ENCODE results near the gene POLR3B.
"Not testable (repeated sequence)": the region's sequence is repeated elsewhere in the genome, so short reads cannot be mapped to it uniquely, and the experiment has no call there.

The POLR3B gene

DNA sequence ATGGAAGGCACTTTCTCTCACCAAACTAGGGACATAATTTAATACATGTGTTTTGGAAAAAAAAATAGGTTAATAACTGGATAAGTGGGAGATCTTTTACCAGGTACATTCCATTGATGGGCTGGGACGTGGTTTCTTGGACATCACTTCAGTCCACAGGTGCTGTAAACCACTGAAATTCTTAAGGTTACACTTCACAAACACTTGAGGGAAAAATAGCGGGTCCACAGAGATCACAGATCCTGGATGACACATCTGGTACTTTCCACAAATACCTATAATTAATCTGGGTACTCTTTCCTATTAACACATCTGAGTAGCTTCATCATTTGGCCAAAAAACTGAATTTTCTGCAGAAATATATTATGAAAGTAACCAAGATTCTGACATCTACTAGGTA lies 85.0 kb downstream of the POLR3B start:
- peaks cover 8% of the 10 kb centered on the region for H3K36me3 Mint-ChIP-seq (ENCODE audit: low read depth)
- no peaks in the 10 kb centered on the region for H3K9me3 Mint-ChIP-seq
- H3K4me3 Mint-ChIP-seq: no peak overlapping the region
- no peak overlapping the region for H3K27ac Mint-ChIP-seq
- no peaks in the 10 kb centered on the region for H3K27me3 Mint-ChIP-seq (ENCODE audit: low read depth)
- H3K4me1 Mint-ChIP-seq (ENCODE audit: low read depth): no peaks in the 10 kb centered on the region

DNA sequence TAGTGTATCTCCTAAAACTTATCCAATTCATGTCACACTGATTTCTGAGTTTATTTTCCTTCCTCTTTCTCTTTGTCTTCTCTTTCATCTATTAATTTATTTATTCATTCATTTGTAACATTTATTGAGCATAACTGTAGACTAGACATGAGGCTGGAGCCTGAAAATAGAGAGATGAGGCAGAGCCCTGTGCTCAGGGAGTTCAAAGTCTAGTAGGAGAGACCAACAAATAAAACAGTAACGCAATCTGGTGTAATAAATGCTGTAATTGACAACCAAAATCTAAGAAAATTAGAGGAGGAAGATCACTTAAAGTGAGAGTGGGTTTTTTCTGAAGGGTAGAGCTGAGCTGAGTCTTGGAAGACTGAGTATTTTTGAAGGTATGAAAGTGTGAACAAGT lies 87.5 kb downstream of the POLR3B start:
- Mint-ChIP-seq H3K27ac (no peak overlapping the region), H3K9me3 (no peaks in the 10 kb centered on the region), H3K27me3 (ENCODE audit: low read depth) (no peaks in the 10 kb centered on the region), H3K4me3 (no peak overlapping the region), H3K4me1 (ENCODE audit: low read depth) (no peaks in the 10 kb centered on the region), H3K36me3 (ENCODE audit: low read depth) (peaks cover 4% of the 10 kb centered on the region)

DNA sequence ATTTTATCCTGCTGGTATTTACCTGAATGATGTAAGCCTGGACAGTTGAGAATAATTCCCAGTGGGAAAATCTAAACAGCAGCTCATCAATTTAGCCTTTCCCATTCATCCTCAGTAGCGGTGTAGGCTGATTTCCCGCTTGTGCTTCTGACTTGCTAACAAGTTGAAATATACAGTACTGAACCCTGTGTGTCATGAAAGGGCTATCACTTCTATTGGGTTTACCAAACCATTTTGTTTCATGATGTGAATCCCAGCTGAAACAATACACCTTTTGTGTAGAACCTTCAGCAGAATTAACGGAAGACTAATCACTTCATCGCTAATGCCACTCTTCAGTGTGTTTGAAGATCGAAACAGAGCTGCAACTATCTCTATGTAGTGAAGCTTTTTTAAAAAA lies 88.4 kb downstream of the POLR3B start:
- Mint-ChIP-seq H3K4me1 (ENCODE audit: low read depth) (no peaks in the 10 kb centered on the region), H3K4me3 (no peak overlapping the region), H3K27ac (no peak overlapping the region), H3K27me3 (ENCODE audit: low read depth) (no peaks in the 10 kb centered on the region), H3K36me3 (ENCODE audit: low read depth) (no peaks in the 10 kb centered on the region), H3K9me3 (no peaks in the 10 kb centered on the region)

DNA sequence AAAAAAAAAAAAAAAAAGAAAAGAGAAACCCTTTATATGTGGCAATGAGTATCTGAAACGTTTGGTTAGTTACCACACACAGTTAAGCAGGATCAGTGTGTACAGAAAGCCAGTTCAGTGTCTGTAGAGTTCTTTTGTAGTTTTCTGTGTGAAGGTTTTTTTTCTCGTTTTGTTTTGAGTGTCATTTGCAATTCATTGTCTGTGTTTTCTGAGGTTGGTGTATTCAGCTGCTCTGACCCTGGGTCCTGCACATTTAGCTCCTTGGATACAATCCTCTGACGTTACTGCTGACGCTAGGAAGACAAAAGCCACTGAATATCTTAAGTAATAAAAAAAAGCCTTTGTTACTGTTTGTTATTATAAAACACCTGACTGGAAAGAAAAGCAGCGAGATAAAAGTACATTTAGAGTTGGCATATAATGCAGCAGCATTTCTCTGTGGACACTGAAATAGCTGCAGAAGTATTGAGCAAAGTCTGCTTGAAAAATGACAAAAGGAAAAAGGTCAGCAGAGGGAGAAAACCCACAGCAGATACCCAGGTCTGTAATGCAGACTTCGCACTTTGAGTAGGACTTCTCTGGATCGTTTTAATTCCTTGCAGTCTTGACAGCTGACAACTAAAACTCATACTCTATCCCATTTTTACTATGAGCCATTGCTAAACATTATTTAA lies 89.0 kb downstream of the POLR3B start:
- Mint-ChIP-seq H3K36me3 (ENCODE audit: low read depth) (no peaks in the 10 kb centered on the region), H3K27ac (no peak overlapping the region), H3K4me1 (ENCODE audit: low read depth) (no peaks in the 10 kb centered on the region), H3K4me3 (no peak overlapping the region), H3K27me3 (ENCODE audit: low read depth) (no peaks in the 10 kb centered on the region), H3K9me3 (no peaks in the 10 kb centered on the region)

DNA sequence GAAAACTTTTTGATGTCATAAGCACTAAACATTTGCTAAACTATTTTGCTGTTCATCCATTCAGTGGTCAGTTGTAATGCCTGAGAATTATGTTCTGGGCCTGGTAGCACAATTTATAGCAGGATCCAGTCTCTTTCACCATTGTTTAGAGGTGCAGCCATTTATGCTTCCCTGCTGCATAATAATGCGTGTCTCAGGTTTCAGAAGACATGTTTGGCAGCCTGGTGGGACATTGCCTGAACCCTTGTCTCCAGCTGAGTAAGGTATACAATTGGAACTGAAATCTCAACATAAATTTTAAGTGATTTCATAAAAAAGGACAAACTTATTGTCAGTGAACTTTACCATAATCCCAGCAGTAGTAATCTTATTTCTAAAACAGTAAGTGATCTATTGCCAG lies 94.8 kb downstream of the POLR3B start:
- H3K27ac Mint-ChIP-seq: no peak overlapping the region
- H3K4me1 Mint-ChIP-seq (ENCODE audit: low read depth): peaks cover 2% of the 10 kb centered on the region
- H3K27me3 Mint-ChIP-seq (ENCODE audit: low read depth): no peaks in the 10 kb centered on the region
- H3K9me3 Mint-ChIP-seq: no peaks in the 10 kb centered on the region
- no peak overlapping the region for H3K4me3 Mint-ChIP-seq
- H3K36me3 Mint-ChIP-seq (ENCODE audit: low read depth): peaks cover 2% of the 10 kb centered on the region

DNA sequence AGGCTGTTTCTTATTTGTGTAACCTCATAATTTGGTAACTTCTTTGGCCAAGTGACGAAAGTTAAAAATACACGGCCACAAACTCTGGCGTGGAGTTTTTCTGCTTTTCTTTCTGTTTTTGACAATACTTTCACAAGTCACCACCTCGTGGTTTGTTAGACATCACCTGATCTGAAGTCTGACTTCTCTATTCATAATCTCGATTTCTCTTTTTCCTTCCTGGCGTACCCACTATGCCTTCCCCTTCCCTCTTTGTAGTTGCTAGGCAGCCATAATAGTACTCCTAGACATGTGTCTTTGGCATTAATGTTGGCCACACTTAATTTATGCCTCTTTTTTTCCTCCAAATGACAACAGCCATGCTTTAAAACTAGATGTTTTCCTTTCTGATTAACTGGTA lies 97.6 kb downstream of the POLR3B start:
- Mint-ChIP-seq H3K4me3 (no peak overlapping the region), H3K4me1 (ENCODE audit: low read depth) (peaks cover 8% of the 10 kb centered on the region), H3K36me3 (ENCODE audit: low read depth) (peaks cover 7% of the 10 kb centered on the region), H3K9me3 (no peaks in the 10 kb centered on the region), H3K27me3 (ENCODE audit: low read depth) (no peaks in the 10 kb centered on the region), H3K27ac (no peak overlapping the region)

DNA sequence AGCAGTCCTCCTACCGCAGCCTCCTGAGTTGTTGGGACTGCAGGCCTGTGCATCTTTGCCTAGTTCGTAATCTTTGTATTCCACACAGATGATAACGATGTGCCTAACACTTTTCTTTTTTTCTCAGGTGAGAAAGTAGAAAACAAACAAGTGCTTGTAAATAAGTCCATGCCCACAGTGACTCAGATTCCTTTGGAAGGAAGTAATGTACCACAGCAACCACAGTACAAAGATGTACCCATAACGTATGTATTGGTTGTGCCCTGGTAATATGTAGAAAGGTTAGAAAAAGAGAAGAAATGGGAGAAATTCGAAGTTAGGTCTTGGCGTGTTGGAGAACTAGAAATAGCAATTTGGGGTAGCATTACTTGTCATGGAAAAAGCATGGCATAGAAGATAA lies 101.6 kb downstream of the POLR3B start:
- H3K27ac Mint-ChIP-seq: no peak overlapping the region
- H3K9me3 Mint-ChIP-seq: no peaks in the 10 kb centered on the region
- H3K36me3 Mint-ChIP-seq (ENCODE audit: low read depth): peaks cover 7% of the 10 kb centered on the region
- H3K4me1 Mint-ChIP-seq (ENCODE audit: low read depth): peaks cover 13% of the 10 kb centered on the region
- H3K27me3 Mint-ChIP-seq (ENCODE audit: low read depth): no peaks in the 10 kb centered on the region
- H3K4me3 Mint-ChIP-seq: no peak overlapping the region

DNA sequence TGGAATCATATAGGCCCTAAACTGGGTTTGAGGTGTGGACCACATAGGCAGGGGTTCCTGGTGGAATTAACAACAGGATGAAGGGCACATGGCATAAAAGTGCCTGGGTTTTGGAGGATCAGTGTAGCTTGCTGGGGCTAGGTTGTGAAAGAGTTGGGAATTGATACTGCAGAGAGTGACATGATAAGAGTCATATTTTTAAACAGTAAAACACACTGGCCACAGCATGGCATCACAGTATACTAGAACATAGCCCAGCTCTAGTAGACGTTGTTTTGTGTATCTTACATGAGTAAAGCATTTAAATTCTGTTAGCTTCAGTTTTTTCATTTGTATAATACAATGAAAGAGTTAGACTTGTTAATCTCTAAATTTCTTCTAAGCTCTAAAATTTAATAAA lies 102.0 kb downstream of the POLR3B start:
- Mint-ChIP-seq H3K27me3 (ENCODE audit: low read depth) (no peaks in the 10 kb centered on the region), H3K4me3 (no peak overlapping the region), H3K27ac (no peak overlapping the region), H3K4me1 (ENCODE audit: low read depth) (peaks cover 13% of the 10 kb centered on the region), H3K36me3 (ENCODE audit: low read depth) (peaks cover 7% of the 10 kb centered on the region), H3K9me3 (no peaks in the 10 kb centered on the region)

DNA sequence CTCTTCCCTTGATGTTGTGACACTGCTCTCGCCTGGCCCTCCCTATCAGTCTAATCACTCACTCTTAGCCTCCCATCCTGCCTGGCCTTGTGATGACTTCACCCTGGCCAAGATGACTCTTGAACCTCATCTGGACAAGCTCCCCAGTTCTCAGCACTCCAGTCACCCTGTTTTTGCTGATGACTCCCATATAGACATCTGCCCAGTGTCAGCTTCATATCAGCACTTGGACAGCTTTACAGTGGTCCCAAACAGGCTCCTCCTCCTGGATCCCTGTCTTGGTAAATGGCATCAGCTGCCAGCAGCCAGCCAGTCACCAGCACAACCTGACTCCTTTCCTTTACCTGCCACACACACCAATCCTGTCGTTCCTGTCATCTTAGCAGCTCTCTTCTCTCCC lies 104.2 kb downstream of the POLR3B start:
- H3K27ac Mint-ChIP-seq: no peak overlapping the region

DNA sequence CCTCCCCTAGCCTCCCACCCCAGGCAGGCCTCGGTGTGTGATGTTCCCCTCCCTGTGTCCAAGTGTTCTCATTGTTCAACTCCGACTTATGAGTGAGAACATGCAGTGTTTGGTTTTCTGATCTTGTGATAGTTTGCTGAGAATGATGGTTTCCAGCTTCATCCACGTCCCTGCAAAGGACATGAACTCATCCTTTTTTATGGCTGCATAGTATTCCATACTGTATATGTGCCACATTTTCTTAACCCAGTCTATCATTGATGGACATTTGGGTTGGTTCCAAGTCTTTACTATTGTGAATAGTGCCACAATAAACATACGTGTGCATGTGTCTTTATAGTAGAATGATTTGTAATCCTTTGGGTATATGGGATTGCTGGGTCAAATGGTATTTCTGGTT lies 108.1 kb downstream of the POLR3B start:
- H3K9me3 Mint-ChIP-seq: peaks cover 10% of the 10 kb centered on the region
- not testable (repeated sequence) for H3K36me3 Mint-ChIP-seq (ENCODE audit: low read depth); H3K4me1 Mint-ChIP-seq (ENCODE audit: low read depth); H3K4me3 Mint-ChIP-seq; H3K27ac Mint-ChIP-seq; H3K27me3 Mint-ChIP-seq (ENCODE audit: low read depth)

More for the DNA sequence above, 104.2 kb downstream of the POLR3B start:
- no peak overlapping the region for H3K4me3 Mint-ChIP-seq
- peaks cover 8% of the 10 kb centered on the region for H3K36me3 Mint-ChIP-seq (ENCODE audit: low read depth)
- H3K27me3 Mint-ChIP-seq (ENCODE audit: low read depth): no peaks in the 10 kb centered on the region
- H3K9me3 Mint-ChIP-seq: peaks cover 5% of the 10 kb centered on the region
- peaks cover 11% of the 10 kb centered on the region for H3K4me1 Mint-ChIP-seq (ENCODE audit: low read depth)

DNA sequence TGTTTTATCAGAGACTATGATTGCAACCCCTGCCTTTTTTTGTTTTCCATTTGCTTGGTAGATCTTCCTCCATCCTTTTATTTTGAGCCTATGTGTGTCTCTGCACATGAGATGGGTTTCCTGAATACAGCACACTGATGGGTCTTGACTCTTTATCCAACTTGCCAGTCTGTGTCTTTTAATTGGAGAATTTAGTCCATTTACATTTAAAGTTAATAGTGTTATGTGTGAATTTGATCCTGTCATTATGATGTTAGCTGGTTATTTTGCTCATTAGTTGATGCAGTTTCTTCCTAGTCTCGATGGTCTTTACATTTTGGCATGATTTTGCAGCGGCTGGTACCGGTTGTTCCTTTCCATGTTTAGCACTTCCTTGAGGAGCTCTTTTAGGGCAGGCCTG lies 118.1 kb downstream of the POLR3B start:
- H3K4me3 Mint-ChIP-seq; H3K4me1 Mint-ChIP-seq (ENCODE audit: low read depth); H3K36me3 Mint-ChIP-seq (ENCODE audit: low read depth); H3K27ac Mint-ChIP-seq; H3K27me3 Mint-ChIP-seq (ENCODE audit: low read depth); H3K9me3 Mint-ChIP-seq: not testable (repeated sequence)

DNA sequence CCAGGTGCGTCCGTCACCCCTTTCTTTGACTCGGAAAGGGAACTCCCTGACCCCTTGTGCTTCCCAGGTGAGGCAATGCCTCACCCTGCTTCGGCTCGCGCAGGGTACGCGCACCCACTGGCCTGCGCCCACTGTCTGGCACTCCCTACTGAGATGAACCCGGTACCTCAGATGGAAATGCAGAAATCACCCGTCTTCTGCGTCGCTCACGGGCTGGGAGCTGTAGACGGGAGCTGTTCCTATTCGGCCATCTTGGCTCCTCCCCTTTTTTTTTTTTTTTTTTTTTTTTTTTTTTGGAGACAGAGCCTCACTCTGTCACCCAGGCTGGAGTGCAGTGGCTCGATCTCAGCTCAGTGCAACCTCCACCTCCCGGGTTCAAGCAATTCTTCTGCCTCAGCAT lies 120.1 kb downstream of the POLR3B start:
- H3K4me1 Mint-ChIP-seq (ENCODE audit: low read depth); H3K4me3 Mint-ChIP-seq; H3K9me3 Mint-ChIP-seq; H3K27ac Mint-ChIP-seq; H3K27me3 Mint-ChIP-seq (ENCODE audit: low read depth); H3K36me3 Mint-ChIP-seq (ENCODE audit: low read depth): not testable (repeated sequence)

DNA sequence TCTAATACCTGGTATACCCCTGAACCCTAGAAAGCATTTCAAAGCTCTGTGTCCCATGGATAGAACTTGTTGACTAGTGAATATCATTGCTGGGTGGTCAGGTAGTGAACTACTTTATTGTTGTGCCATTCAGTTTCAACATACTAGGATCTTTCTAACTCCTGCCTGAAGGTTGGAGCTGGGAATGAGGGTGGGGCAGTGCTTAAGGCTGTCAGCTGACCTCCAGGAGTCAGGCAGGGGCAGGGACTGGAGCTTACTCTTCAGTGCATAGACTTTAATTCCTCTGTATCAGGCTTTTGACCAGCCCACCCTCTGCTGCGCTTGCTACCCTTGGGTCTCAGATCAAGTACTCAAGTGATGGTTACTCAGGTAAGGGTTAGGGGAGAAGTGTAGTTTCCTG lies 122.7 kb downstream of the POLR3B start:
- Mint-ChIP-seq H3K27me3 (ENCODE audit: low read depth) (no peaks in the 10 kb centered on the region), H3K9me3 (no peaks in the 10 kb centered on the region), H3K4me3 (no peak overlapping the region), H3K36me3 (ENCODE audit: low read depth) (no peaks in the 10 kb centered on the region), H3K4me1 (ENCODE audit: low read depth) (no peaks in the 10 kb centered on the region), H3K27ac (no peak overlapping the region)

DNA sequence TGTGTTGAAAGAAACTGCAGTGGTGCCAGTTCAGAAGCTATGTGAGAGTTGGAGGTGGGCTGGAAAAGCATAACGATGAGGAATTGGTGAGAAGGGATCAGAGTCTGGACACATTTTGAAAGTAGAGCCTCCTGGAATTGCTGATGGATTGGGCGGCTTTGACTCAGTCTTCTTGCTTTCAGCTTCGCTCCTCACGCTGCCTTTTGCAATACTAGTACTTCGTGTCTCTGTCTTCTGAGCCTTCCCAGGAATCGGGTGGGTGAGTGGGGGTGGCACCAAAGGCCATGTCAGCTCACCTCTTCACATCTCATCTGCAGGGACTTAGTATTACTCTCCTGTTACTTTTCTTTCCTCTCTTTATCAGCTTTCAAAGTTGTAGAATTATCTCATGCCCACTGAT lies 123.7 kb downstream of the POLR3B start:
- H3K27me3 Mint-ChIP-seq (ENCODE audit: low read depth): no peaks in the 10 kb centered on the region
- no peaks in the 10 kb centered on the region for H3K4me1 Mint-ChIP-seq (ENCODE audit: low read depth)
- no peaks in the 10 kb centered on the region for H3K36me3 Mint-ChIP-seq (ENCODE audit: low read depth)
- no peaks in the 10 kb centered on the region for H3K9me3 Mint-ChIP-seq
- no peak overlapping the region for H3K27ac Mint-ChIP-seq
- H3K4me3 Mint-ChIP-seq: no peak overlapping the region

DNA sequence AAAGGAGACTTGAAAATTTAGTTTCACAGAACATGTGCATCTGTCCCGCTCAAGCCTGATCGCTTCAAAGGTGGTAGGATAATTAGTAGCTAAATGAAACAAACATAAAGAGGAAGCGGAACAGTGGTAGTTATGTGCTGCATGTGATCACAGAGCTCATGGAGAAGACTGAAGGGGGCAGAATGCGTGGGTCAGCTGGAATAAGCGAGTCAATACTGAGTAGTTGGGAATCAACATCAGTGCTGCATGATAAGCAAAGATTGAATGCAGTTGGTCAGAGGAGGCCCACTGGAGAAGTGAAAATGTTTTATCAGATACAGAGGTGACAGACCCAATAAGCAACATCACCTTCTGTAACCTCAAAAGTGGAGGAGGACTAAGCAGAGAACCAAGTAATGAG lies 130.1 kb downstream of the POLR3B start:
- Mint-ChIP-seq H3K27me3 (ENCODE audit: low read depth) (no peaks in the 10 kb centered on the region), H3K4me3 (no peak overlapping the region), H3K27ac (no peak overlapping the region), H3K9me3 (no peaks in the 10 kb centered on the region), H3K4me1 (ENCODE audit: low read depth) (no peaks in the 10 kb centered on the region), H3K36me3 (ENCODE audit: low read depth) (no peaks in the 10 kb centered on the region)

DNA sequence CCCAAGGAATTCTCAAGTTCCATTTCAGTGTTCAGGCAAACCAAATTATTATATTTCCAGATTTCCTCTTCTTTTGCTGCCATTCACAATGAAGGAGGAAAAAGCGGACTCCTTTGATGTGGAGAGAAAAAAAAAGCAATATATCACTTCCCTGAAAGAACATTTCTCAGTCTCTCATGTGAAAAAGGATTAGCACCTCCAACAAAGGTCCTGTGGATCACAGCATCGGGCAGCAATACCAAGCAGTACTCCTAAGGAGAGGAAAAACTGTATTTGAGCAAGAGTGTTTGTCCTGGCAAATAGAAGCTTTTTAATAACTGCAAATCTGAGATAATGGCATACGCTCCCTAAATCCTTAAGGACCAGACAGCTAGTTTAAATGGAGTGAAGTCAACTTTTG lies 131.3 kb downstream of the POLR3B start:
- H3K4me3 Mint-ChIP-seq: no peak overlapping the region
- H3K27me3 Mint-ChIP-seq (ENCODE audit: low read depth): no peaks in the 10 kb centered on the region
- H3K27ac Mint-ChIP-seq: no peak overlapping the region
- H3K4me1 Mint-ChIP-seq (ENCODE audit: low read depth): no peaks in the 10 kb centered on the region
- H3K9me3 Mint-ChIP-seq: no peaks in the 10 kb centered on the region
- no peaks in the 10 kb centered on the region for H3K36me3 Mint-ChIP-seq (ENCODE audit: low read depth)
